OCI-LY3 (cell line): Measurements from ENCODE around the gene HEATR5B.
"Not testable (repeated sequence)": the region's sequence is repeated elsewhere in the genome, so short reads cannot be mapped to it uniquely, and the experiment has no call there.

Source experiments
- H2AFZ ChIP-seq: fragments of 200-600, 300-600 bp; shearing (Covaris generic); 2 replicates; pipeline ENCODE4 v1.6.0; 2014; ENCODE audit warnings: antibody characterized with exemption, low read depth, low read length
- H3K27ac ChIP-seq: fragments of 200-600, 300-600 bp; sonication (generic); 2 replicates; pipeline ENCODE4 v1.5.1; 2014; ENCODE audit warnings: mild to moderate bottlenecking, low read length, moderate library complexity, mixed read lengths
- H3K27me3 ChIP-seq: fragments of 200-600, 300-600 bp; sonication (generic); 2 replicates; pipeline ENCODE4 v1.6.1; 2014; ENCODE audit warnings: low read depth, low read length, mixed read lengths
- H3K36me3 ChIP-seq: fragments of 200-600, 300-600 bp; sonication (generic); replicated peaks from 2 replicates; pipeline ENCODE3; 2014; ENCODE audit warnings: low read depth, low read length, mixed read lengths
- H3K4me1 ChIP-seq: fragments of 300-600, 200-600 bp; sonication (generic); 2 replicates; pipeline ENCODE4 v1.6.1; 2014; ENCODE audit warnings: low read length, mixed read lengths
- H3K4me2 ChIP-seq: fragments of 200-600, 300-600 bp; sonication (generic); 2 replicates; pipeline ENCODE4 v1.6.1; 2014; ENCODE audit warnings: low read length, mixed read lengths
- H3K4me3 ChIP-seq: fragments of 300-600, 200-600 bp; sonication (generic); 2 replicates; pipeline ENCODE4 v1.5.1; 2014; ENCODE audit warnings: antibody characterized with exemption, mild to moderate bottlenecking, low read length, moderate library complexity
- H3K79me2 ChIP-seq: fragments of 300-600, 200-600 bp; shearing (Covaris generic); 2 replicates; pipeline ENCODE4 v1.6.1; 2014; ENCODE audit warnings: mild to moderate bottlenecking, low read length, mixed read lengths
- H3K9ac ChIP-seq: fragments of 300-600, 200-600 bp; shearing (Covaris generic); 2 replicates; pipeline ENCODE4 v1.6.0; 2014; ENCODE audit warnings: mild to moderate bottlenecking, low read length, moderate library complexity
- H3K9me3 ChIP-seq: fragments of 200-600, 300-600 bp; shearing (Covaris generic); 2 replicates; pipeline ENCODE4 v1.6.1; 2014; ENCODE audit warnings: low read length, mixed read lengths; ENCODE audit not compliant: insufficient read depth
- H4K20me1 ChIP-seq: fragments of 200-600, 300-600 bp; sonication (generic); 2 replicates; pipeline ENCODE4 v1.6.1; 2016; ENCODE audit warnings: low read length, mixed read lengths; ENCODE audit not compliant: insufficient read depth
- EZH2phosphoT487 ChIP-seq: fragments of 200-600 bp; shearing (Covaris generic); IDR thresholded peaks from 2 replicates; pipeline ENCODE4 v1.6.1; 2018; ENCODE audit warnings: antibody characterized with exemption, mixed run types, low read depth
- TF ChIP-seq, protein P1 (sequence below): fragments of 200-600, 300-600 bp; sonication (generic); IDR thresholded peaks from 2 replicates; pipeline ENCODE4 v1.5.1; 2014; ENCODE audit warnings: antibody characterized with exemption, low read length, low read depth

HEATR5B gene

DNA sequence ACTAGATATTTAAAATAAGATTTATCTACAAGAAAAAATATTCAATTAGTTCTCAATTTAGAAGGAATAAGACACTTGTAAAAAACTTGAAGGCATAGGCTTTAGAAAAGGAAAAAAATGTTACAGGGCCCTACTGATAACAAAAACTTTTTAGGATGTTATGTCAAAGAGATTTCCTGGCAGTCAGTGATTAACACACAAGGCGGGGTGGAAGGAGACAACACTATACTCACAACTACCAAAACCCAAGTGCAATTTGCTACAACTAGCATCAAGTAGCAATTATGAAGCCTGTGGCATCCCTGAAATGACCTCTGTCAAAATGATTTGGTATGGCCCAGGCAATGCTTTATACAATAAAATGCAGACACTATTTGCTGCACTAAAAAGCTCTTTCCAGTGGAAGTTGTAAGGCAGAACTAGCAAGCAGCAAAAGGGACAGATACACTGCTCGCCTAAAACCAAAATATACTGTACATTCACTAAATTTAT is 133.1 kb downstream of the HEATR5B start:
- H2AFZ ChIP-seq, result no peak overlapping the region
- H3K27me3 ChIP-seq, result no peaks in the 10 kb centered on the region
- H3K27ac ChIP-seq, result no peak overlapping the region
- H3K4me1 ChIP-seq, result no peaks in the 10 kb centered on the region; the same call in 1 of the 2 replicates
- TF ChIP-seq, protein P1, sequence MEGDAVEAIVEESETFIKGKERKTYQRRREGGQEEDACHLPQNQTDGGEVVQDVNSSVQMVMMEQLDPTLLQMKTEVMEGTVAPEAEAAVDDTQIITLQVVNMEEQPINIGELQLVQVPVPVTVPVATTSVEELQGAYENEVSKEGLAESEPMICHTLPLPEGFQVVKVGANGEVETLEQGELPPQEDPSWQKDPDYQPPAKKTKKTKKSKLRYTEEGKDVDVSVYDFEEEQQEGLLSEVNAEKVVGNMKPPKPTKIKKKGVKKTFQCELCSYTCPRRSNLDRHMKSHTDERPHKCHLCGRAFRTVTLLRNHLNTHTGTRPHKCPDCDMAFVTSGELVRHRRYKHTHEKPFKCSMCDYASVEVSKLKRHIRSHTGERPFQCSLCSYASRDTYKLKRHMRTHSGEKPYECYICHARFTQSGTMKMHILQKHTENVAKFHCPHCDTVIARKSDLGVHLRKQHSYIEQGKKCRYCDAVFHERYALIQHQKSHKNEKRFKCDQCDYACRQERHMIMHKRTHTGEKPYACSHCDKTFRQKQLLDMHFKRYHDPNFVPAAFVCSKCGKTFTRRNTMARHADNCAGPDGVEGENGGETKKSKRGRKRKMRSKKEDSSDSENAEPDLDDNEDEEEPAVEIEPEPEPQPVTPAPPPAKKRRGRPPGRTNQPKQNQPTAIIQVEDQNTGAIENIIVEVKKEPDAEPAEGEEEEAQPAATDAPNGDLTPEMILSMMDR, result no peak
- no peak for TF ChIP-seq EZH2phosphoT487
- no peaks in the 10 kb centered on the region for H3K36me3 ChIP-seq
- peaks cover 13% of the 10 kb centered on the region; the same call in 1 of the 2 replicates for H4K20me1 ChIP-seq
- no peaks in the 10 kb centered on the region for H3K9me3 ChIP-seq
- peaks cover 18% of the 10 kb centered on the region; the same call in 1 of the 2 replicates for H3K79me2 ChIP-seq
- H3K9ac ChIP-seq, result no peak overlapping the region
- no peak overlapping the region for H3K4me3 ChIP-seq
- no peak overlapping the region for H3K4me2 ChIP-seq

GRCh38 chr2:36949845-36950244 is 134.3 kb downstream of the HEATR5B start:
- Histone ChIP-seq H3K27me3 (no peaks in the 10 kb centered on the region), H3K9ac (no peak overlapping the region), H3K9me3 (no peaks in the 10 kb centered on the region), H4K20me1 (peaks cover 13% of the 10 kb centered on the region; the same call in 1 of the 2 replicates), H3K4me3 (no peak overlapping the region), H3K4me1 (no peaks in the 10 kb centered on the region; the same call in 1 of the 2 replicates), H2AFZ (no peak overlapping the region), H3K4me2 (no peak overlapping the region), H3K79me2 (peaks cover 10% of the 10 kb centered on the region; the same call in 1 of the 2 replicates), H3K27ac (no peak overlapping the region), H3K36me3 (no peaks in the 10 kb centered on the region)
- TF ChIP-seq EZH2phosphoT487, result no peak
- TF ChIP-seq, protein P1, result no peak

DNA sequence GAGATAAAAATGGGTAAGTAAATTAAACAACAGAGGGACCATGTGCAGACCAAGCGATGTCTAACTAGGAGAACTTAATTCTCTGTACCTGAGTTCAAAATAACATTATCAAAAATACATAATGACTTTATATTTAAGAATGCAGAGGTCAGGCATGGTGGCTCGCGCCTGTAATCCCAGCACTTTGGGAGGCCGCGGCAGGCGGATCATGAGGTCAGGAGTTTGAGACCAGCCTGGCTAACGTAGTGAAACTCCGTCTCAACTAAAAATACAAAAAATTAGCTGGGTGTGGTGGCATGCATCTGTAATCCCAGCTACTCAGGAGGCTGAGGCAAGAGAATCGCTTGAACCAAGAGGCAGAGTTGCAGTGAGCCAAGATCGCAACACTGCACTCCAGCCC is 138.9 kb downstream of the HEATR5B start:
- peaks cover 11% of the 10 kb centered on the region; the same call in 1 of the 2 replicates for H4K20me1 ChIP-seq
- H2AFZ ChIP-seq, H3K27ac ChIP-seq, H3K4me2 ChIP-seq, H3K9me3 ChIP-seq, H3K4me3 ChIP-seq, H3K79me2 ChIP-seq, H3K4me1 ChIP-seq, H3K9ac ChIP-seq, H3K36me3 ChIP-seq, H3K27me3 ChIP-seq: not testable (repeated sequence)

DNA sequence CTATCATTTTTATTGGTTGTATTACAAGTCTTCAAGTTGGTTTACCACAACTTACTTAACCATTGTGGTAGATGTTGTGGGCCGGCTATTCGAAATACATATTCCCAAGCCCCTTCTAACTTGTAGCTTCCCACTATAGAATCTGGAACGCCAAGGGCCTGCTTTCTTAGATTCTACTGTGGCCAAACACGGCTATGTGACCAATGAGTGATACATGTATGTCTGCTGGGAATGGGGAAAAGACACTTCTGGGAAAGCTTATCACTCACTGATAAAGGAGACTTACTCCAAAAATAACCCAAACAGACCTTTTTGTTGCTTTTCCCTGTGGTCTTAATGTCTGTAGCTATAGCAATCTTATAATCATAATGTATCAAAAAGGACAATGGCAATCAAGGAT is 142.3 kb downstream of the HEATR5B start:
- TF ChIP-seq, protein P1, result no peak
- no peak for TF ChIP-seq EZH2phosphoT487
- Histone ChIP-seq H3K36me3 (no peaks in the 10 kb centered on the region), H3K4me1 (no peaks in the 10 kb centered on the region), H2AFZ (no peak overlapping the region), H3K27me3 (no peaks in the 10 kb centered on the region), H3K4me3 (no peak overlapping the region), H3K9me3 (no peaks in the 10 kb centered on the region), H3K9ac (no peak overlapping the region), H3K79me2 (no peaks in the 10 kb centered on the region), H3K27ac (no peak overlapping the region), H3K4me2 (no peak overlapping the region), H4K20me1 (no peaks in the 10 kb centered on the region)

DNA sequence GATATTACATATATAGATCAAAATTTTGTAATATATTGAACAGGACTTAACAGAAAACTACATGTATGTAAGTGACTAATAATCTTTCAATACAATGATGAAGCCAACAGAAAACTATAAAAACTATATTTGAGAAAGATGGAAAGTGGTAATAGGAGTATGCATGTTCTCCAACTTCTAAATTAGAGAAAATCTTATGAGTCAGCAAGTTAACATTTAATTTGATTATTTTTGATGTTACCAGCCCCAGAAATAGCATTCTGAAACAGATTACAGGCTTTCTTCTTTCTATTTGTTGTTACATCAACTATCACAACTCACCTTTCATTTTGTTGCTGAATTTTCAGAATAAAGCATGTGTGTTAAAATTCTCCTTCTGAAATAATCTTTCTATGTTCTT is 147.6 kb downstream of the HEATR5B start:
- H3K27ac ChIP-seq, H3K4me2 ChIP-seq, H3K79me2 ChIP-seq, H3K4me1 ChIP-seq, H2AFZ ChIP-seq, H4K20me1 ChIP-seq, H3K36me3 ChIP-seq, H3K9me3 ChIP-seq, H3K4me3 ChIP-seq, H3K9ac ChIP-seq, H3K27me3 ChIP-seq: not testable (repeated sequence)

GRCh38 chr2:36931688-36932087 is 152.5 kb downstream of the HEATR5B start:
- not testable (repeated sequence) for H3K27me3 ChIP-seq, H3K9me3 ChIP-seq, H2AFZ ChIP-seq, H3K4me3 ChIP-seq, H3K9ac ChIP-seq, H3K27ac ChIP-seq, H4K20me1 ChIP-seq, H3K4me2 ChIP-seq, H3K4me1 ChIP-seq, H3K36me3 ChIP-seq, H3K79me2 ChIP-seq
